Left lung (tissue), 10 donors: ENCODE data around the gene IGSF11. TPM values are rescaled to one million over a fixed set of nuclear protein-coding genes. Genes with fewer than 3 reads are reported as not detected.
A peak's percentile ranks its signal among the peaks of the same experiment; 100 is the strongest.

Experiments
- ATAC-seq: fragments of 200-7000 bp; cut with Tn5 transposase; one replicate; pipeline ENCODE4 v1.9.1; 2020; ENCODE audit warnings: moderate library complexity
- DNase-seq, 4 donors: peaks; one replicate each; pipeline ENCODE4 v3.0.0-alpha.2; 2013 to 2020
- H3K27ac ChIP-seq, 2 donors: fragments of 200-600 bp; sonication (generic) in 1 of 2; one replicate each; pipeline versions ENCODE4 v1.5.0 to v1.8.0; 2020 to 2021
- H3K27me3 ChIP-seq, 2 donors: fragments of 200-600 bp; sonication (generic) in 1 of 2; one replicate each; pipeline versions ENCODE4 v1.5.0 to v1.8.0; 2020 to 2021
- H3K36me3 ChIP-seq, 2 donors: fragments of 200-600 bp; sonication (generic) in 1 of 2; one replicate each; pipeline versions ENCODE4 v1.5.0 to v1.8.0; 2020 to 2021
- H3K4me1 ChIP-seq, 2 donors: fragments of 200-600 bp; one replicate each; pipeline ENCODE4 v1.8.0; 2021
- H3K4me3 ChIP-seq, 2 donors: fragments of 200-600 bp; sonication (generic) in 1 of 2; one replicate each; pipeline versions ENCODE4 v1.5.0 to v1.8.0; 2020 to 2021; ENCODE audit warnings: mild to moderate bottlenecking in 1 of 2
- H3K9me3 ChIP-seq, 2 donors: fragments of 200-600 bp; sonication (generic) in 1 of 2; one replicate each; pipeline versions ENCODE4 v1.5.0 to v1.8.0; 2020 to 2021
- intact Hi-C, 2 donors: fragments of 100-400 bp; cut with DNase I; formaldehyde crosslinking; loops; one replicate each; pipeline versions ENCODE4 v1.11.2 to v1.14.2; 2022
- polyA plus RNA-seq, 6 donors: library from polyadenylated mRNA; unstranded; fragments of 120-200 nt; gene quantifications; one replicate each; pipeline ENCODE4 v1.2.1, GENCODE V29; 2013; ENCODE audit not compliant: insufficient read length in 6 of 6
- total RNA-seq, 2 donors: library from RNA; stranded (reverse); fragmentation: NEBNext Ultra II Directional; extraction: Animal tissue kit (Norgen Biotek cat#: 25700); gene quantifications; one replicate each; pipeline ENCODE4 v1.2.1, GENCODE V29; 2021
- TF ChIP-seq, protein P1 (sequence below), 2 donors: fragments of 200-600 bp; sonication (generic) in 1 of 2; IDR thresholded peaks; one replicate each; pipeline versions ENCODE4 v1.5.0 to v1.8.0; 2021; ENCODE audit warnings: antibody characterized with exemption in 2 of 2
- donor health status: DM: no; HTN: yes; CAD: no.
- donor health status: DM: no; HTN: no; CAD: no.

Gene IGSF11
- total and polyA plus RNA-seq, 8 donors: 0.06 to 1.3 (median 0.60) TPM

DNA sequence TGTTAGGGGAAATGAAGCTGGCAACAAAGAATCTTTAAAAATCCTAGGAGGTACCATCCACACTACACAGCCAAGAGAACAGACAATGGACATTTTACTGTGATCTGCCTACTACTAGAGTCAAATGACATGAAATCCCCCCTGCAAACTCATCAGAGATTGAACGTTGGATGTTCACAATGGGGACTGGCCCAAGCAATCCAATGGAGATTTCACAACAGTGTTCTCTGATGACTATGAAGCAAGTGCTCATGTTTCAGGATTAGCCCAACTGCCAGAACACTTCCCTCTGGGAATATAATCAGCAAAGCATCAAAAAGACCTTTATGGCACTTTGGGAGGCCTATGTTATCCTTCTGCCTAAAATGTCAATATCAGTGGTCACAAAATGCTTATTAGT is 97.8 kb downstream of the IGSF11 start:
- intact Hi-C loops: no loop called here
- no peaks in the 10 kb centered on the region for H3K36me3 ChIP-seq
- no peaks in the 10 kb centered on the region for H3K27me3 ChIP-seq
- no peak for DNase-seq
- no peak for ATAC-seq
- H3K27ac ChIP-seq: no peak overlapping the region
- TF ChIP-seq, protein P1, sequence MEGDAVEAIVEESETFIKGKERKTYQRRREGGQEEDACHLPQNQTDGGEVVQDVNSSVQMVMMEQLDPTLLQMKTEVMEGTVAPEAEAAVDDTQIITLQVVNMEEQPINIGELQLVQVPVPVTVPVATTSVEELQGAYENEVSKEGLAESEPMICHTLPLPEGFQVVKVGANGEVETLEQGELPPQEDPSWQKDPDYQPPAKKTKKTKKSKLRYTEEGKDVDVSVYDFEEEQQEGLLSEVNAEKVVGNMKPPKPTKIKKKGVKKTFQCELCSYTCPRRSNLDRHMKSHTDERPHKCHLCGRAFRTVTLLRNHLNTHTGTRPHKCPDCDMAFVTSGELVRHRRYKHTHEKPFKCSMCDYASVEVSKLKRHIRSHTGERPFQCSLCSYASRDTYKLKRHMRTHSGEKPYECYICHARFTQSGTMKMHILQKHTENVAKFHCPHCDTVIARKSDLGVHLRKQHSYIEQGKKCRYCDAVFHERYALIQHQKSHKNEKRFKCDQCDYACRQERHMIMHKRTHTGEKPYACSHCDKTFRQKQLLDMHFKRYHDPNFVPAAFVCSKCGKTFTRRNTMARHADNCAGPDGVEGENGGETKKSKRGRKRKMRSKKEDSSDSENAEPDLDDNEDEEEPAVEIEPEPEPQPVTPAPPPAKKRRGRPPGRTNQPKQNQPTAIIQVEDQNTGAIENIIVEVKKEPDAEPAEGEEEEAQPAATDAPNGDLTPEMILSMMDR (IDR thresholded peaks at IDR 0.05): no peak
- H3K9me3 ChIP-seq: no peaks in the 10 kb centered on the region
- H3K4me3 ChIP-seq: no peak overlapping the region
- no peaks in the 10 kb centered on the region for H3K4me1 ChIP-seq

DNA sequence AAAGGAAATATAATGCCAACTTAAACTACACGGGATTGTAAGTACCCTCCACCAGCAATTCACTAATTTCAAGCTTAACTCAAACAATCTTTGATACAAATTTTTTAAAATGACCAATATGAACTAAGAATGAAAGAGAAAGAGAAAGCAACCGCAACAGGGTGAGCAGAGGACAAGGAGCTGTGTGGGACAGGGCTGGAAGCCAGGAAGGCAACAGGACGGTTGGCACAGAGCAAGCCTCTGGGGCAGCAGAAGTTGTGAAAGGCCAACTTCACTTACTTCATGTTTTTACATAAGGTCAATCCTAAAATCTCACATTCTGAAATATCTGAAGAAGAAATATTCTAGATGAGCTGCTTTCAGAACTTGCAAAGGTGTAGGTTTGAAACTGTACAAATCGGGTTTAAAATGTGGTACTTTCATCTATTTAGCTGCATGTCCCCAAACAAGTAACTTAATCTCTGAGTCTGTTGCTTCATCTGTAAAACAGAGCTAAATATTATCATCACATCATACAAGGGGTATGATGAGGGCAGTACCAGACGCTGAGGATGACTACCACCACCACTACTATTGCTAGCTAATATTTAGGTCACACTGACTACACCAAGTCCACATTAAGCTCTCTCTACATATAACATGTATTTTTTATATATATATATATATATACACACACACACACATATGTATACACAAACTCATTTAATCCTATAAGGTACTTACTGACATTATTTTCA is 101.7 kb downstream of the IGSF11 start:
- no peak overlapping the region for H3K4me3 ChIP-seq
- TF ChIP-seq, protein P1 (IDR thresholded peaks at IDR 0.05): no peak

DNA sequence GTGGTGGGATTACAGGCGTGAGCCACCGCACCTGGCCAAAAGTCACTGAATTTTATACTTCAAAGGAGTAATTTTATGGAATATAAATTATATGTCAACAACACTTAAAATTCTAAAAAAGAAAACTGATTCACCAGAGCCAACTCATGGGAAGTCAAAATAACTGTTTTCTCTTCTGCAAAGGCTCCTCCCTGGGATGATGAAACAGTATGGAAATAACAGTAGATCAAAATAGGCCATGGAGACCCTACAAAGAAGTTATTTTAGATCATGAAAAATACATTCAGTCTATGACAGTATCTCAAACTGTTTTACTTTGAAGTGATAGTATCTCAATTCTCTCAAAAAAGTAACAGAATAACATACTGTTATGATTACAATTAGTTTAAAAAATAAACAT is 102.7 kb downstream of the IGSF11 start:
- TF ChIP-seq, protein P1 (IDR thresholded peaks at IDR 0.05): no peak
- Histone ChIP-seq H3K9me3 (no peaks in the 10 kb centered on the region), H3K4me1 (no peaks in the 10 kb centered on the region), H3K27me3 (no peaks in the 10 kb centered on the region), H3K36me3 (no peaks in the 10 kb centered on the region), H3K27ac (no peak overlapping the region), H3K4me3 (no peak overlapping the region)
- DNase-seq (no peak), ATAC-seq (no peak)
- intact Hi-C loops: no loop called here

More for the DNA sequence above, 101.7 kb downstream of the IGSF11 start:
- DNase-seq: peak in 1 of 4 donors; percentile 35
- intact Hi-C loops: no loop called here
- Histone ChIP-seq H3K4me1 (no peaks in the 10 kb centered on the region), H3K36me3 (no peaks in the 10 kb centered on the region), H3K27me3 (no peaks in the 10 kb centered on the region), H3K9me3 (no peaks in the 10 kb centered on the region), H3K27ac (no peak overlapping the region)
- peak; percentile 66 for ATAC-seq

DNA sequence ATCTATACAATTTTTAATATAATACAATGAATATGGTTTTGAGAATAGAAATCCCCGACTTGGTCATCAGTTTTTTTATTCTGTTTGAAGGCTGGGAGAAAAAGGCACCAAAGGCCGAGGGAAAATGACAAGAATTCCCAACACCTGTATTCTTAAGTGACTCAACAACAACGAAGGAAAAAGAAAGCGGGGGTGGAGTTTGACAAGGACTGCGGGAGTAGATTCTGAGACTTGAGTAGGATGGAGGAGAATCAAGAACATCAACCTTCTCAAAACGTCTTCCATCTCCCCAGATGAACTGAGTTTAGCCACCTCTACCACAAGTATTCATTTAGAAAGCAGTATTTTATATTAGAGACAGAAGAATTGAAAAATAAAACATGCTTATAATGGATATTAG is 107.2 kb downstream of the IGSF11 start:
- H3K4me1 ChIP-seq: no peaks in the 10 kb centered on the region
- no peaks in the 10 kb centered on the region for H3K9me3 ChIP-seq
- DNase-seq: no peak
- H3K27ac ChIP-seq: no peak overlapping the region
- no peak overlapping the region for H3K4me3 ChIP-seq
- no peaks in the 10 kb centered on the region for H3K27me3 ChIP-seq
- intact Hi-C loops: no loop called here
- no peaks in the 10 kb centered on the region for H3K36me3 ChIP-seq
- TF ChIP-seq, protein P1 (IDR thresholded peaks at IDR 0.05): no peak
- ATAC-seq: no peak

DNA sequence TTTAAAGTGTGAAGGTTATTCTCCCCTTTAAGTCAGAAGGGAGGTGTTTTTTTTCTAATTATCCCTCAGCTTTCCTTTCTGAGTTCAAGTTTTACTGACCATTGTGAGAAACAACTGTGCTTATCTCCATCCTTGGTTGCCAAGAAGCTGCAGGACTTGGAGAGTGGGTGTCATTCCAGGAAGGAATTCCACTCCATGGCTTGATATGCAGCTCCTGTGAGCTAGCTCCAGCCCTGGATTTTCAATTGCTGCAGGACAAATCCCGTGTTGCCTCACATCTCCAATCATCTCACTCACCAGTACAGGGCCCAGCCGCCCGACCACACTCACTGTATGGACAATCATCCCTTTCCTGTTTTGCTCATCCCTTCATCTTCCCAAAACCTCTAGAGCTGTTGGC is 122.5 kb downstream of the IGSF11 start:
- H3K9me3 ChIP-seq: no peaks in the 10 kb centered on the region
- TF ChIP-seq, protein P1 (IDR thresholded peaks at IDR 0.05): no peak
- no peaks in the 10 kb centered on the region for H3K36me3 ChIP-seq

More for the DNA sequence above, 122.5 kb downstream of the IGSF11 start:
- no peaks in the 10 kb centered on the region for H3K4me1 ChIP-seq
- intact Hi-C loops: no loop called here
- no peak overlapping the region for H3K27ac ChIP-seq
- H3K4me3 ChIP-seq: no peak overlapping the region
- peaks cover 0 to 3% of the 10 kb centered on the region in 2 donors for H3K27me3 ChIP-seq
- DNase-seq (no peak), ATAC-seq (no peak)
